ENCODE measurements around the gene MOB2.
"Not testable (repeated sequence)": the region's sequence is repeated elsewhere in the genome, so short reads cannot be mapped to it uniquely, and the experiment has no call there.

MOB2 gene

DNA sequence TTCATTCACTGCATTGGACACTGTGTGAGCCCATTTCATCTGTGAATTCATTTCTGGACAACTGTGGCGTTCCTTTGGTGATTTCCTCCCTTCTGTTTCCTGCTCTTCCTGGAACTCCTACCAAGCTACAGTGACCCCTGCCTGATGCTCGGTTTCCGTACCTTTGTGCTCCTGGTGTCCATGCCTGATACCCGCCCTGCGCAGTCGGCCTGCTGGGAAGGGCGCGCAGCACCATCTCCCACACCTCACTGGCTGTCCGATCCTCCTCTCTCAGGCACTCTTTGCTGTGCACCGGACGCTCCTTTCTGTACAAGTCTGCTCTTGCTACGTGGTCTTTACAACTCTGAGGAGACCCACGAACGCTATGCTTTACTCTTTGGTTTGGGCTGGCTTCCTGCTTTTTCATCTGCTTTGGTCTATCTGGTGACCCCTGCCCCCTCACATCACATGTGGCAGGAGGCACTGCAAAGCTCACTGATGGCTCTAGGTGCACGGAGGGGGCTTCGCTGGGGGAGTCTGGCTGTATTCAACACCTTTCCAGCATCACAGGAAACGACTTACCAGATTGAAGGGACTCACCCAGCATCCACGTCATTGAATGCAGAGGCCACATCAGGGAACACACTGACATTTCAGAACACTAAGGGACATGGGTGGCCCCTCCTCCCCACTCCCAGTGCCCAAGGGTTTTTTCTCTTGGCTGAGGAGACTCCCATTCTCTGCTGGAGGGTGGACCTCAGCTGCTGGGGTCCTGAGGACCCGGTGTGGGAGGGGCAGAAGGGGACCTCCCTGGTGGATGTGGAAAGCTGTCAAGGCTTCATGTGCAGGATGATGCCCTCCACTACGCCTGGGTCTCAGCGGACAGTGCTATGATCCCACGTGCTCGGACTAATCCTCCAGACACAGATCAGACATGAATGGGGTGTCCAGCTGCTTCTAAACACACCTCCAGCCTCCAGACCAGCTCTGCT is 27.0 kb upstream of the MOB2 start (continued):
- TF ChIP-seq, protein P1, sequence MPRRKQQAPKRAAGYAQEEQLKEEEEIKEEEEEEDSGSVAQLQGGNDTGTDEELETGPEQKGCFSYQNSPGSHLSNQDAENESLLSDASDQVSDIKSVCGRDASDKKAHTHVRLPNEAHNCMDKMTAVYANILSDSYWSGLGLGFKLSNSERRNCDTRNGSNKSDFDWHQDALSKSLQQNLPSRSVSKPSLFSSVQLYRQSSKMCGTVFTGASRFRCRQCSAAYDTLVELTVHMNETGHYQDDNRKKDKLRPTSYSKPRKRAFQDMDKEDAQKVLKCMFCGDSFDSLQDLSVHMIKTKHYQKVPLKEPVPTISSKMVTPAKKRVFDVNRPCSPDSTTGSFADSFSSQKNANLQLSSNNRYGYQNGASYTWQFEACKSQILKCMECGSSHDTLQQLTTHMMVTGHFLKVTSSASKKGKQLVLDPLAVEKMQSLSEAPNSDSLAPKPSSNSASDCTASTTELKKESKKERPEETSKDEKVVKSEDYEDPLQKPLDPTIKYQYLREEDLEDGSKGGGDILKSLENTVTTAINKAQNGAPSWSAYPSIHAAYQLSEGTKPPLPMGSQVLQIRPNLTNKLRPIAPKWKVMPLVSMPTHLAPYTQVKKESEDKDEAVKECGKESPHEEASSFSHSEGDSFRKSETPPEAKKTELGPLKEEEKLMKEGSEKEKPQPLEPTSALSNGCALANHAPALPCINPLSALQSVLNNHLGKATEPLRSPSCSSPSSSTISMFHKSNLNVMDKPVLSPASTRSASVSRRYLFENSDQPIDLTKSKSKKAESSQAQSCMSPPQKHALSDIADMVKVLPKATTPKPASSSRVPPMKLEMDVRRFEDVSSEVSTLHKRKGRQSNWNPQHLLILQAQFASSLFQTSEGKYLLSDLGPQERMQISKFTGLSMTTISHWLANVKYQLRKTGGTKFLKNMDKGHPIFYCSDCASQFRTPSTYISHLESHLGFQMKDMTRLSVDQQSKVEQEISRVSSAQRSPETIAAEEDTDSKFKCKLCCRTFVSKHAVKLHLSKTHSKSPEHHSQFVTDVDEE (CRISPR knock-in tag; IDR thresholded peaks at IDR 0.05) = no peak

DNA sequence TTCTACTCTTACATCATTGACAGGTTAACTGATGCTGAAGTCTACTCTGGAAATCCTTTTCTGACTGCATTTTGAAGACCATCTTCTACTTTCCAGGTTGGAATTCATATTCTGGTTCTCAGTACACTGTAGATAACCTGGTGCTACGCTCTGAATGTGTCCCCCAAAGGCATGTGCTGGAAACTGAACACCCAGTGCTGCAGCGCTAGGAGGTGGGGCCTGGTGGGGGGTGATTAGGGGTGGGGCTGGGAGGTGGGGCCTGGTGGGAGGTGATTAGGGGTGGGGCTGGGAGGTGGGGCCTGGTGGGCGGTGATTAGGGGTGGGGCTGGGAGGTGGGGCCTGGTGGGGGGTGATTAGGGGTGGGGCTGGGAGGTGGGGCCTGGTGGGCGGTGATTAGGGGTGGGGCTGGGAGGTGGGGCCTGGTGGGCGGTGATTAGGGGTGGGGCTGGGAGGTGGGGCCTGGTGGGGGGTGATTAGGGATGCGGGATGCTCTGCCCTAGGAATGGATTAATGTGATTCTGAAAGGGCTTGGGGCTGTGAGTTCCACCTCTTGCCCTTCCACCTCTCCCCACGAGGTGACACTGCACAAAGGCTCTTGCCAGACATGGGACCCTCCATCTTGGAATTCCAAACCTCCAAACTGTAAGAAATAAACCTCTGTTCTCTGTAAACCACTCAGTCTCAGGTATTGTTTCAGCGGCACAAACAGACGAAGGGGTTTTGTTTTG is 26.1 kb upstream of the MOB2 start:
- ATAC-seq = not testable (repeated sequence)

DNA sequence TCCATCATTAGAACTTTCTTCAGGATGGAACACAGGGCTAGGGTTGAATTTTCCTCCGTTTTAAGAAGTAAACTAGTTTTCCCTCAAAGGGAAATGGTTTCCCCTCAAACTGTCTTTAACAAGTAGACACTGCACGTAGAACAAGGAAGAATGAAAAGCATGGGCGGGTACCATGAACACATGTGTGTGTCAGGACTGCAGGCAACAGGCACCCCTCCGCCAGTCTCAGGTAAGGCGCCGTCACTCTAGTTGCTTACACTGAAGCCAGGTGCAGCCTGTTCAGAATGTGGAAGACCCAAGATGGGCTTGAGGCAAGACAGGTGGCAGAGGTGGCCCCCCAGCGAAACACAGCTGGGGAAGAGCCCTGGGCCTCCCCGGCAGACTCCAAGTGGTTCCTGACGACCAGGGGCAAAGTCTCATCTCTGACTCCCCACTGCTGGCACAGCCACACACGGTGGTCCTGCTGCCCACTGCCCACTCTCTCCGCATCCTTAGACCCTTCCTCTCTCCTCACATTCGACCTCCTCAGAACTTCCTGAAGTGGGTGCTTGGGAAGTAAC is 25.4 kb upstream of the MOB2 start:
- no peak for ATAC-seq
- TF ChIP-seq ZC3H10 (CRISPR knock-in tag; IDR thresholded peaks at IDR 0.05) = no peak
- no peak for TF ChIP-seq OSR1 (CRISPR knock-in tag; IDR thresholded peaks at IDR 0.05)
- TF ChIP-seq ZNF565 (CRISPR knock-in tag; conservative IDR thresholded peaks at IDR 0.05; ENCODE audit: low read depth) = no peak
- no peak for TF ChIP-seq RARB (CRISPR knock-in tag; IDR thresholded peaks at IDR 0.05)
- TF ChIP-seq BACH2 (CRISPR knock-in tag; IDR thresholded peaks at IDR 0.05; ENCODE audit: borderline replicate concordance) = no peak
- no peak for TF ChIP-seq CSDC2 (CRISPR knock-in tag; IDR thresholded peaks at IDR 0.05)
- TF ChIP-seq, protein P2, sequence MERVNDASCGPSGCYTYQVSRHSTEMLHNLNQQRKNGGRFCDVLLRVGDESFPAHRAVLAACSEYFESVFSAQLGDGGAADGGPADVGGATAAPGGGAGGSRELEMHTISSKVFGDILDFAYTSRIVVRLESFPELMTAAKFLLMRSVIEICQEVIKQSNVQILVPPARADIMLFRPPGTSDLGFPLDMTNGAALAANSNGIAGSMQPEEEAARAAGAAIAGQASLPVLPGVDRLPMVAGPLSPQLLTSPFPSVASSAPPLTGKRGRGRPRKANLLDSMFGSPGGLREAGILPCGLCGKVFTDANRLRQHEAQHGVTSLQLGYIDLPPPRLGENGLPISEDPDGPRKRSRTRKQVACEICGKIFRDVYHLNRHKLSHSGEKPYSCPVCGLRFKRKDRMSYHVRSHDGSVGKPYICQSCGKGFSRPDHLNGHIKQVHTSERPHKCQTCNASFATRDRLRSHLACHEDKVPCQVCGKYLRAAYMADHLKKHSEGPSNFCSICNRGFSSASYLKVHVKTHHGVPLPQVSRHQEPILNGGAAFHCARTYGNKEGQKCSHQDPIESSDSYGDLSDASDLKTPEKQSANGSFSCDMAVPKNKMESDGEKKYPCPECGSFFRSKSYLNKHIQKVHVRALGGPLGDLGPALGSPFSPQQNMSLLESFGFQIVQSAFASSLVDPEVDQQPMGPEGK (CRISPR knock-in tag; IDR thresholded peaks at IDR 0.05; ENCODE audit: borderline replicate concordance) = no peak

DNA sequence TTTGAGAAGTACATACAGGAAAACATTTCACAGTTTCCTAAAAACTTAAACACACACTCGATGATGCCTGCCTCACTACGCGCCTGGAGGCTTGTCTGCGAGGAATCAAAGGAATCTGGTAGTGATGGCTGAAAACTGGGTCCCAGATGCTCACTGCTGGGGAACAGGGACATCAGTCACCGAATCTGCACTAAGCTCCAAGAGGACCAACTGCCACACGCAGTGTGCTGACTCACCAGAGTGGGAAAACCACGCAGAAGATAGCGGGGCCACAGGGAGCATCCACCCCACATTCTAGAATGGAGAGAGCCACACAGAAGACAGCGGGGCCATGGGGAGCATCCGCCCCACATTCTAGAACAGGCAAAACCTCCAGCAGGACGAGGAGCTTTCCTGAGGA is 24.3 kb upstream of the MOB2 start:
- TF ChIP-seq BACH2 (CRISPR knock-in tag; IDR thresholded peaks at IDR 0.05; ENCODE audit: borderline replicate concordance) = no peak
- TF ChIP-seq CSDC2 (CRISPR knock-in tag; IDR thresholded peaks at IDR 0.05) = no peak
- TF ChIP-seq RARB (CRISPR knock-in tag; IDR thresholded peaks at IDR 0.05) = no peak
- no peak for TF ChIP-seq ESRRG (CRISPR knock-in tag; IDR thresholded peaks at IDR 0.05)
- TF ChIP-seq PPARA (CRISPR knock-in tag; IDR thresholded peaks at IDR 0.05; ENCODE audit: borderline replicate concordance) = no peak
- TF ChIP-seq TCF4 (CRISPR knock-in tag; IDR thresholded peaks at IDR 0.05; ENCODE audit: borderline replicate concordance) = no peak
- TF ChIP-seq, protein P2 (CRISPR knock-in tag; IDR thresholded peaks at IDR 0.05; ENCODE audit: borderline replicate concordance) = no peak
- TF ChIP-seq TOX (CRISPR knock-in tag; IDR thresholded peaks at IDR 0.05; ENCODE audit: borderline replicate concordance) = no peak
- TF ChIP-seq ZNF8 (CRISPR knock-in tag; IDR thresholded peaks at IDR 0.05) = no peak
- no peak for TF ChIP-seq GLIS3 (CRISPR knock-in tag; IDR thresholded peaks at IDR 0.05)
- no peak for TF ChIP-seq ZC3H10 (CRISPR knock-in tag; IDR thresholded peaks at IDR 0.05)
- TF ChIP-seq ZFP3 (CRISPR knock-in tag; IDR thresholded peaks at IDR 0.05) = no peak
- TF ChIP-seq ZFP30 (CRISPR knock-in tag; IDR thresholded peaks at IDR 0.05) = no peak
- no peak for TF ChIP-seq OSR1 (CRISPR knock-in tag; IDR thresholded peaks at IDR 0.05)
- no peak for TF ChIP-seq ZNF70 (CRISPR knock-in tag; IDR thresholded peaks at IDR 0.05)
- no peak for TF ChIP-seq ARNTL (CRISPR knock-in tag; IDR thresholded peaks at IDR 0.05; ENCODE audit: borderline replicate concordance, low read depth)
- TF ChIP-seq, protein P1 (CRISPR knock-in tag; IDR thresholded peaks at IDR 0.05) = no peak
- TF ChIP-seq, protein P3, sequence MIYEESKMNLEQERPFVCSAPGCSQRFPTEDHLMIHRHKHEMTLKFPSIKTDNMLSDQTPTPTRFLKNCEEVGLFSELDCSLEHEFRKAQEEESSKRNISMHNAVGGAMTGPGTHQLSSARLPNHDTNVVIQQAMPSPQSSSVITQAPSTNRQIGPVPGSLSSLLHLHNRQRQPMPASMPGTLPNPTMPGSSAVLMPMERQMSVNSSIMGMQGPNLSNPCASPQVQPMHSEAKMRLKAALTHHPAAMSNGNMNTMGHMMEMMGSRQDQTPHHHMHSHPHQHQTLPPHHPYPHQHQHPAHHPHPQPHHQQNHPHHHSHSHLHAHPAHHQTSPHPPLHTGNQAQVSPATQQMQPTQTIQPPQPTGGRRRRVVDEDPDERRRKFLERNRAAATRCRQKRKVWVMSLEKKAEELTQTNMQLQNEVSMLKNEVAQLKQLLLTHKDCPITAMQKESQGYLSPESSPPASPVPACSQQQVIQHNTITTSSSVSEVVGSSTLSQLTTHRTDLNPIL (CRISPR knock-in tag; IDR thresholded peaks at IDR 0.05; ENCODE audit: low read depth) = no peak
- TF ChIP-seq, protein P4, sequence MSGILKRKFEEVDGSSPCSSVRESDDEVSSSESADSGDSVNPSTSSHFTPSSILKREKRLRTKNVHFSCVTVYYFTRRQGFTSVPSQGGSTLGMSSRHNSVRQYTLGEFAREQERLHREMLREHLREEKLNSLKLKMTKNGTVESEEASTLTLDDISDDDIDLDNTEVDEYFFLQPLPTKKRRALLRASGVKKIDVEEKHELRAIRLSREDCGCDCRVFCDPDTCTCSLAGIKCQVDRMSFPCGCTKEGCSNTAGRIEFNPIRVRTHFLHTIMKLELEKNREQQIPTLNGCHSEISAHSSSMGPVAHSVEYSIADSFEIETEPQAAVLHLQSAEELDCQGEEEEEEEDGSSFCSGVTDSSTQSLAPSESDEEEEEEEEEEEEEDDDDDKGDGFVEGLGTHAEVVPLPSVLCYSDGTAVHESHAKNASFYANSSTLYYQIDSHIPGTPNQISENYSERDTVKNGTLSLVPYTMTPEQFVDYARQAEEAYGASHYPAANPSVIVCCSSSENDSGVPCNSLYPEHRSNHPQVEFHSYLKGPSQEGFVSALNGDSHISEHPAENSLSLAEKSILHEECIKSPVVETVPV (CRISPR knock-in tag; IDR thresholded peaks at IDR 0.05) = no peak
- no peak for ATAC-seq

DNA sequence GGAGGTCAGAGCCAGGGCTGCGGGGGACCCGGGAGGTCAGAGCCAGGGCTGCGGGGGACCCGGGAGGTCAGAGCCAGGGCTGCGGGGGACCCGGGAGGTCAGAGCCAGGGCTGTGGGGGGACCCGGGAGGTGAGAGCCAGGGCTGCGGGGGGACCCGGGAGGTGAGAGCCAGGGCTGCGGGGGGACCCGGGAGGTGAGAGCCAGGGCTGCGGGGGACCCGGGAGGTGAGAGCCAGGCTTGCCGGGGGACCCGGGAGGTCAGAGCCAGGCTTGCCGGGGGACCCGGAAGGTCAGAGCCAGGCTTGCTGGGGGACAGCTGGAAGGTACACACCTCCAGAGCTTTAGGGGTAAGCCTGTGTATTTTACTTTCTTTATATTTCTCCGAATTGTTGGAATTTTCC is 23.8 kb upstream of the MOB2 start:
- not testable (repeated sequence) for ATAC-seq
